GM21723 (cell line): ENCODE data around the gene RBM18.

Source experiments
- ATAC-seq: cut with Tn5 transposase; IDR thresholded peaks from one replicate; pipeline ENCODE4 v1.9.1; 2021; ENCODE audit warnings: mild to moderate bottlenecking, moderate library complexity; ENCODE audit not compliant: unreplicated experiment

Gene RBM18

GRCh38 chr9:122261469-122261881 lies 3.2 kb downstream of the RBM18 start:
- ATAC-seq = no peak

GRCh38 chr9:122258886-122259415 lies 5.7 kb downstream of the RBM18 start:
- no peak for ATAC-seq

GRCh38 chr9:122256206-122256605 lies 8.4 kb downstream of the RBM18 start:
- ATAC-seq = no peak

GRCh38 chr9:122254761-122255160 lies 9.9 kb downstream of the RBM18 start:
- no peak for ATAC-seq

GRCh38 chr9:122252796-122253195 lies 11.8 kb downstream of the RBM18 start:
- ATAC-seq = no peak

- no peak for ATAC-seq
Measured at GRCh38 chr9:122251351-122251750, 13.3 kb downstream of the RBM18 start.

GRCh38 chr9:122248448-122248865 lies 16.2 kb downstream of the RBM18 start:
- no peak for ATAC-seq

- ATAC-seq = no peak
Measured at GRCh38 chr9:122246666-122247065, 18.0 kb downstream of the RBM18 start.

- no peak for ATAC-seq
Measured at GRCh38 chr9:122244349-122244748, 20.3 kb downstream of the RBM18 start.

- no peak for ATAC-seq
Measured at GRCh38 chr9:122239722-122240121, 24.9 kb downstream of the RBM18 start.

- no peak for ATAC-seq
Measured at GRCh38 chr9:122236681-122237080, 28.0 kb downstream of the RBM18 start.

- no peak for ATAC-seq
Measured at GRCh38 chr9:122234022-122234748, 30.5 kb downstream of the RBM18 start.

GRCh38 chr9:122232796-122233306 lies 31.8 kb downstream of the RBM18 start:
- no peak for ATAC-seq

GRCh38 chr9:122229485-122229837 lies 35.2 kb downstream of the RBM18 start:
- ATAC-seq = no peak

- no peak for ATAC-seq
Measured at GRCh38 chr9:122228568-122229484, 35.8 kb downstream of the RBM18 start, which contains the start of gene LHX6. Gene LHX6 (minus strand): TSS chr9:122228957. CDS start chr9:122228740, 217 bp downstream.

- ATAC-seq = no peak
Measured at GRCh38 chr9:122228191-122228567, 36.5 kb downstream of the RBM18 start.

GRCh38 chr9:122227575-122227900 lies 37.1 kb downstream of the RBM18 start:
- ATAC-seq = no peak

- no peak for ATAC-seq
Measured at GRCh38 chr9:122226758-122227574, 37.7 kb downstream of the RBM18 start.

- no peak for ATAC-seq
Measured at GRCh38 chr9:122226142-122226757, 38.4 kb downstream of the RBM18 start.
